HT-29 (cell line): Measurements from ENCODE around the gene CT45A2. TPM values are rescaled to one million over a fixed set of nuclear protein-coding genes. Genes with fewer than 3 reads are reported as not detected.
"Not testable (repeated sequence)": the region's sequence is repeated elsewhere in the genome, so short reads cannot be mapped to it uniquely, and the experiment has no call there.

ENCODE experiments used
- DNase-seq: peaks from one replicate; pipeline ENCODE4 v3.0.0-alpha.2; 2015; ENCODE audit warnings: low spot score
- total RNA-seq: library from RNA; depleted of rRNA; stranded (reverse); fragments of >200 nt; shearing (Covaris generic); gene quantifications from 2 replicates; pipeline ENCODE4 v1.2.3, GENCODE V29; 2014; rRNA removed

Gene CT45A2, protein sequence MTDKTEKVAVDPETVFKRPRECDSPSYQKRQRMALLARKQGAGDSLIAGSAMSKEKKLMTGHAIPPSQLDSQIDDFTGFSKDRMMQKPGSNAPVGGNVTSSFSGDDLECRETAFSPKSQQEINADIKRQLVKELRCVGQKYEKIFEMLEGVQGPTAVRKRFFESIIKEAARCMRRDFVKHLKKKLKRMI
- total RNA-seq = not detected in 2 replicates

GRCh38 chrX:135819912-135820311 is at the start of gene CT45A2:
CT45A2 (minus strand) TSS chrX:135820012; CDS start chrX:135816265, 3,747 bp downstream.
- not testable (repeated sequence) for DNase-seq

DNA sequence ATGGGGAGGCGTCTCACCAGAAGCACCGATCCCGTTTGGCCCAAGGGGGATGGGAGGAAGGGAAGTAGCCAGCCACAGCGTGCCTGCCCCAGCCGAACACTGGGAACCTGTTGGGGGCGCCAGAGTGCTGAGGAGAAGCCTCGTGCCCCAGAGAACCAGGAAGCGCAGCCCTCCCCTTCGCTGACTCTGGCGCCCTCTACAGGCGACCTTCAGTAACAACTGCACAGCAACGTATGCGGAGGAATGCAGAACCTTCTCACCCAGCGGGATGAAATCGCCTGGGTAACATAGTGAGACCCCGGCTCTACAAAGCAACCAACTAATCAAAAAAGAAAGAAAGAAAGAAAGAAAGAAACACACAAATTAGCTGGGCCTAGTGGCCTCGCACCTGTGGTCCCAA is 34.6 kb upstream of the CT45A2 start, which contains the start of gene CT45A8:
CT45A8 (minus strand) TSS at position 101 of the 400 bp plus-strand sequence. CDS start 3,755 bp downstream, outside the sequence.
- not testable (repeated sequence) for DNase-seq

GRCh38 chrX:135837180-135837579 is 17.4 kb upstream of the CT45A2 start, which contains the start of gene CT45A7:
CT45A7 (minus strand) TSS chrX:135837280; CDS start chrX:135833533, 3,747 bp downstream.
- DNase-seq = not testable (repeated sequence)

DNA sequence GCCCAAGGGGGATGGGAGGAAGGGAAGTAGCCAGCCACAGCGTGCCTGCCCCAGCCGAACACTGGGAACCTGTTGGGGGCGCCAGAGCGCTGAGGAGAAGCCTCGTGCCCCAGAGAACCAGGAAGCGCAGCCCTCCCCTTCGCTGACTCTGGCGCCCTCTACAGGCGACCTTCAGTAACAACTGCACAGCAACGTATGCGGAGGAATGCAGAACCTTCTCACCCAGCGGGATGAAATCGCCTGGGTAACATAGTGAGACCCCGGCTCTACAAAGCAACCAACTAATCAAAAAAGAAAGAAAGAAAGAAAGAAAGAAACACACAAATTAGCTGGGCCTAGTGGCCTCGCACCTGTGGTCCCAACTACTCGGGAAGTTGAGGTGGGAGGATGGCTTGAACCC is 17.1 kb downstream of the CT45A2 start, which contains the start of gene CT45A6:
CT45A6 (minus strand) TSS at position 101 of the 400 bp plus-strand sequence. CDS start 3,794 bp downstream, outside the sequence.
- not testable (repeated sequence) for DNase-seq

GRCh38 chrX:135785403-135785802 is 34.4 kb downstream of the CT45A2 start, which contains the start of gene CT45A5:
CT45A5 (minus strand) TSS chrX:135785503; CDS start chrX:135781729, 3,774 bp downstream.
- DNase-seq = not testable (repeated sequence)

DNA sequence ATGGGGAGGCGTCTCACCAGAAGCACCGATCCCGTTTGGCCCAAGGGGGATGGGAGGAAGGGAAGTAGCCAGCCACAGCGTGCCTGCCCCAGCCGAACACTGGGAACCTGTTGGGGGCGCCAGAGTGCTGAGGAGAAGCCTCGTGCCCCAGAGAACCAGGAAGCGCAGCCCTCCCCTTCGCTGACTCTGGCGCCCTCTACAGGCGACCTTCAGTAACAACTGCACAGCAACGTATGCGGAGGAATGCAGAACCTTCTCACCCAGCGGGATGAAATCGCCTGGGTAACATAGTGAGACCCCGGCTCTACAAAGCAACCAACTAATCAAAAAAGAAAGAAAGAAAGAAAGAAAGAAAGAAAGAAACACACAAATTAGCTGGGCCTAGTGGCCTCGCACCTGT is 51.7 kb downstream of the CT45A2 start, which contains the start of gene CT45A3:
CT45A3 (minus strand) TSS at position 101 of the 400 bp plus-strand sequence. CDS start 3,747 bp downstream, outside the sequence.
- not testable (repeated sequence) for DNase-seq

Other genes starting within 250 kb of the CT45A2 start
- not detected in 2 replicates for gene CT45A1, start 106.4 kb downstream of the CT45A2 start, total RNA-seq
- not detected in 2 replicates for gene CT45A3, start 51.8 kb downstream of the CT45A2 start, total RNA-seq
- not detected in 2 replicates for gene CT45A5, start 34.5 kb downstream of the CT45A2 start, total RNA-seq
- gene CT45A6, start 17.2 kb downstream of the CT45A2 start, total RNA-seq = not detected in 2 replicates
- gene CT45A7, start 17.3 kb upstream of the CT45A2 start, total RNA-seq = not detected in 2 replicates
- gene CT45A8, start 34.5 kb upstream of the CT45A2 start, total RNA-seq = not detected in 2 replicates
- not detected in 2 replicates for gene CT45A9, start 51.8 kb upstream of the CT45A2 start, total RNA-seq
- gene CT45A10, start 73.4 kb upstream of the CT45A2 start, total RNA-seq = not detected in 2 replicates
- not detected in 2 replicates for gene SAGE1, start 73.7 kb upstream of the CT45A2 start, total RNA-seq
- gene MMGT1, start 154.0 kb upstream of the CT45A2 start, total RNA-seq = 8.7 and 9.9 TPM in 2 replicates
- 5.3 and 6.3 TPM in 2 replicates for gene SLC9A6, start 165.4 kb upstream of the CT45A2 start, total RNA-seq